DMS 273 (cell line): Measurements from ENCODE around the gene THSD7A.

Experiments
- DNase-seq: peaks from one replicate; lab custom pipeline; 2025; ENCODE audit not compliant: unreplicated experiment; lab: John Stamatoyannopoulos, UW

Gene THSD7A

GRCh38 chr7:11424006-11424405 is 408.0 kb downstream of the THSD7A start:
- DNase-seq: no peak

GRCh38 chr7:11420049-11420448 is 411.9 kb downstream of the THSD7A start:
- DNase-seq: no peak

DNA sequence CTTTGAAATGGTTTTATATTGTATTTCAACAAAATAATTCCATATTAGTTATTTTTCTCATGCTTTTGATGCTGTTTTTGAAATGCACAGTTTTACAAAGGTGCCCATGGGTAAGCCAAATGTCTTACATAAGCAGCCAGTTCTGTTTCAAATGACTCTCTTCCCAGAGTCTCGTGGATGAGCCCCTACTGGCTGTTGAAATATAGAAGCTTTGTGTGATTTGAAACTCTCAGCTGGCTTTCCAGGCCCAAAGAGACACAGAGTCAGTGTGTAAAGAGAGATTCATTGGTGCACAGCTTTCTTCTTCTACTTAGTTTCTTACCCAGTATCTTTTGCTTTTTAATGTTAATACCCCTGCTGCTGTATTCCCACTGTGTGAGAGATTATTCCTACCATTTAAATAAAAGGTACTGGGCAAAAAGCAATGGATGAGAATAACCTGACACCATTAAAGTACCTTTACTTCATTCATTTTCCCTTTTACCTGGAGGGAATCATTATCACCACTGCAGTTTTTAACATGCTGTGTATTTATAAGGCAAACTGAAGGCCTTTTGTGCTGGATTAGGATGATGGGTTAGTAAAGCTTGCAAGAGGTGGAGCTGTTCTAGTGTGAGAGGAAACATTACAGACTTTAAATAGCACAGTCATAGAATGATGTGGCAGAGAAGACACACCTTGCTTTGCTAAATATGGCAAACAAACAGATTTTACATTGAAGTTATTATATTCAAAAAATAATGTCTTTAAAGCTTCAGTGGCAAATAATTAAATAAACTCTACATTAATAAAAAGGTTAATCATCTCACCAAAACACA is 415.1 kb downstream of the THSD7A start:
- no peak for DNase-seq

- no peak for DNase-seq
Observed at GRCh38 chr7:11415101-11415500, 416.9 kb downstream of the THSD7A start.

DNA sequence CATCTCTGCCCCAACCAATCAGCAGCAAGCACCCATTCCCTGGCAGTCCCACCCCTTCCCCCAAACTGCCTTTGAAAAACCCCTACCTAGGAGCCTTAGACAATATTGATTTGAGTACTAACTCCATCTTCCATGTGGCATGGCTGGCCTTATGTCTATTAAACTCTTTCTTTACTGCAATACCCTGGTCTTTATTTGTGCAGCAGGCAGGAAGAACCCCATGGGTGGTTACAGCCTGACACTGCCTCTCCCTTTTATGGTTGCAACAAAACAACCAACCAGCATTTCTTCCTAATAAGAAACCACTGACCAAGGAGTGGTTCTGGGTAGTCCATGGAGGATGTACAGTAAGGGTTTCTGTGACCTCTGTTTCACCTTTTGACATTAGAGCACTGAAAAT is 418.1 kb downstream of the THSD7A start:
- DNase-seq: no peak

DNA sequence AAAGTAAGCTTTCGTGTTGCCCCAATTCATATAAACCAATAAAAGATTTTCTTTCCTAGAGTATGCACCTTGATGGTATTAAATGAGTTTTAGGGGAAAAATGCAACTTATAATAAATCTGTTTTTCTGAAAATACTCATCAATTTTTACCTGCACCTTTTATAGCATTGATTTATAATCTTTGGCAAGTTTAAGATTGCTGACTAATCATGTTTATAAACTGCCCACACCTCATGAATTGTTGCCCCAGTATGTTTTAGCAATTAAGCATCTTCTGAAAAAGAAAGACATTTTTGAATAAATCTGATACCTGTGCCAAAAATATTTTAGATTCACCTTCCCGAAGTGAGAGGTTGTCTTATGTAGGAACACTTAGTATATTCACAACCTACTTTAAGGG is 420.0 kb downstream of the THSD7A start:
- no peak for DNase-seq

GRCh38 chr7:11410656-11411644 is 421.0 kb downstream of the THSD7A start:
- DNase-seq: no peak

GRCh38 chr7:11404355-11404754 is 427.6 kb downstream of the THSD7A start:
- no peak for DNase-seq

GRCh38 chr7:11403781-11404180 is 428.2 kb downstream of the THSD7A start:
- no peak for DNase-seq

- DNase-seq: no peak
Observed at GRCh38 chr7:11394438-11394837, 437.6 kb downstream of the THSD7A start.

DNA sequence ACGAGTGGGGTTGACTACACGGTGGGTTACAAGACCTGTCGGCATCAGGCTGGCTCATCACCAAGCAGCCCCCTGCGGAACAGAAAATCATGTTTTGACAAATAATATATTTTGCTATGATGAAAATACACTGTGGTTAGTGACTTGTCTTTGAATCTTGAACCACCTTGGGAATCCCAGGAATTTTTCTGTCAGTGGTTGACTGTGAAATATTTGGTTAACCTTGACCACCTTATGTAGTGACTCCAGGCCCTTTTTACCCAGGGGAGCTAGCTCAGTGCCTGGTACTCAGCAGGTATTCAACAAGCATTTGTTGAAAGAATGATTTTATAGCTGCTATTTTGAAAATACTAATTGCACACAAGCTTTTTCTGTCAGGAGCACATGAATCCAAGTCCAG is 452.4 kb downstream of the THSD7A start:
- no peak for DNase-seq

- no peak for DNase-seq
Observed at GRCh38 chr7:11376529-11376928, 455.5 kb downstream of the THSD7A start.

GRCh38 chr7:11374629-11375028 is 457.4 kb downstream of the THSD7A start:
- no peak for DNase-seq

- peak; percentile 69 for DNase-seq
Observed at GRCh38 chr7:11373546-11374142, 458.4 kb downstream of the THSD7A start.

DNA sequence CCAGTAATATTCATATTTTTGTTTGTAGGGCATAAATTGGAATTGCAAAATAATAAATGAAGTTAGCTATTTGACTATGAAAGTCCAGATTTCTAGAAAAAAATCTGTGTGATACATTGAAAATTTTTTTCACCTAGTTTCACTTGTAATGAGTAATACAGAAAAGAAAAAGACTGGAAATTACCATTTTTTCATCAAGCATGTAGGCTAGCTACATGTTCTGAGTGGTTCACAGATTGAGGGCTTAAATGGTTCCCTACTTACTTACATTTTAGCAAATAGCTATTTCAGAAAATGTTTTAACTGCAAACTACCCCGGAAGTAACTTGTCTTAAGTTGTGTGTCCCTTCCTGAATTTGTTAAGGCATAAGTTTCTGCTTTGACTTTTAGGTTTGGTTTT is 462.3 kb downstream of the THSD7A start:
- no peak for DNase-seq

GRCh38 chr7:11366118-11366517 is 465.9 kb downstream of the THSD7A start:
- no peak for DNase-seq

GRCh38 chr7:11358637-11359036 is 473.4 kb downstream of the THSD7A start:
- DNase-seq: no peak

- no peak for DNase-seq
Observed at GRCh38 chr7:11355399-11356005, 476.5 kb downstream of the THSD7A start.

GRCh38 chr7:11346302-11346701 is 485.7 kb downstream of the THSD7A start:
- DNase-seq: no peak

GRCh38 chr7:11345621-11346020 is 486.4 kb downstream of the THSD7A start:
- DNase-seq: no peak

DNA sequence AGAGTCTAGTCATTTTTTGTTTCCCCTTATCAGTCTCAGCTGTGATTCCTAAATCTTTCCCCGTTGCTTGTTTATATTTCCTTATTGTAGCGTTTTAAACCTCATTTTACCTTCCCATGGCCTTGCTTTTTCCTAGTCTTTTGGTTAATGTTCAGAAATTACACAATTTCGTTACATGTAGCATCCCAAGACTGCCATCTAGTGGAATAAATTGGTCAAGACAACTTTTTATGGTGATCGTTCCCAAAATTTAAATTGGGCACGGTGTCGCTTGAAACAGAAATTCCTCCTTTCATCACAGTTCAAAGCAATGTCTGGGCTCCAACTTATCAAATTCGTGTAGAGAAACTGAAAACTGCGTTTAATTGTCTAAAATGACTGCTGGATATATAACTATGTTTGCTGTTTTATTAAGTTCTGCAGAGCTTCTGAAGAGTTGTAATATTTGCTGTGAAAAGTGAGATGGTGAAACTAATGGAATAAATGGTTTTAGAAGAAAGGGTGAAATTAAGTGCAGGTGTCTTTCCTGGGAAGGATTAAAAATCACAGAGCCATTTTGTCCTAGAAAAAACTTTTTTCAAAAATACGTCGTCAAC is 488.1 kb downstream of the THSD7A start:
- DNase-seq: peak; percentile 88
